ENCODE results near the gene MGST3. TPM values are rescaled to one million over a fixed set of nuclear protein-coding genes. Genes with fewer than 3 reads are reported as not detected.

MGST3 gene
- polyA plus RNA-seq, 1 experiment, result 242 TPM

- Histone ChIP-seq H3K27ac (ENCODE audit: low read depth, low read length) (no peak overlapping the region), H3K4me3 (ENCODE audit: low read depth, low read length) (no peak overlapping the region), H3K9me3 (ENCODE audit: control insufficient read depth, insufficient read depth, low read length) (no peaks in the 10 kb centered on the region), H3K27me3 (ENCODE audit: control insufficient read depth, insufficient read depth, low read length) (no peaks in the 10 kb centered on the region)
- DNase-seq (ENCODE audit: low read depth, low spot score), result no peak
- CTCF ChIA-PET, result interaction anchor here (0.6 kb wide), 1 partner anchor 116 kb away, joined by 4 read pairs; no protein-coding TSS in a partner anchor
- POLR2A ChIA-PET, result interaction anchor here (0.7 kb wide), 1 partner anchor 152 kb away, joined by 5 read pairs; no protein-coding TSS in a partner anchor
- TF ChIP-seq, protein P1, sequence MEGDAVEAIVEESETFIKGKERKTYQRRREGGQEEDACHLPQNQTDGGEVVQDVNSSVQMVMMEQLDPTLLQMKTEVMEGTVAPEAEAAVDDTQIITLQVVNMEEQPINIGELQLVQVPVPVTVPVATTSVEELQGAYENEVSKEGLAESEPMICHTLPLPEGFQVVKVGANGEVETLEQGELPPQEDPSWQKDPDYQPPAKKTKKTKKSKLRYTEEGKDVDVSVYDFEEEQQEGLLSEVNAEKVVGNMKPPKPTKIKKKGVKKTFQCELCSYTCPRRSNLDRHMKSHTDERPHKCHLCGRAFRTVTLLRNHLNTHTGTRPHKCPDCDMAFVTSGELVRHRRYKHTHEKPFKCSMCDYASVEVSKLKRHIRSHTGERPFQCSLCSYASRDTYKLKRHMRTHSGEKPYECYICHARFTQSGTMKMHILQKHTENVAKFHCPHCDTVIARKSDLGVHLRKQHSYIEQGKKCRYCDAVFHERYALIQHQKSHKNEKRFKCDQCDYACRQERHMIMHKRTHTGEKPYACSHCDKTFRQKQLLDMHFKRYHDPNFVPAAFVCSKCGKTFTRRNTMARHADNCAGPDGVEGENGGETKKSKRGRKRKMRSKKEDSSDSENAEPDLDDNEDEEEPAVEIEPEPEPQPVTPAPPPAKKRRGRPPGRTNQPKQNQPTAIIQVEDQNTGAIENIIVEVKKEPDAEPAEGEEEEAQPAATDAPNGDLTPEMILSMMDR (IDR thresholded peaks at IDR 0.05; ENCODE audit: low read depth, low read length), result no peak
These were observed 13.2 kb downstream of the MGST3 start for GRCh38 chr1:165644064-165644735.

DNA sequence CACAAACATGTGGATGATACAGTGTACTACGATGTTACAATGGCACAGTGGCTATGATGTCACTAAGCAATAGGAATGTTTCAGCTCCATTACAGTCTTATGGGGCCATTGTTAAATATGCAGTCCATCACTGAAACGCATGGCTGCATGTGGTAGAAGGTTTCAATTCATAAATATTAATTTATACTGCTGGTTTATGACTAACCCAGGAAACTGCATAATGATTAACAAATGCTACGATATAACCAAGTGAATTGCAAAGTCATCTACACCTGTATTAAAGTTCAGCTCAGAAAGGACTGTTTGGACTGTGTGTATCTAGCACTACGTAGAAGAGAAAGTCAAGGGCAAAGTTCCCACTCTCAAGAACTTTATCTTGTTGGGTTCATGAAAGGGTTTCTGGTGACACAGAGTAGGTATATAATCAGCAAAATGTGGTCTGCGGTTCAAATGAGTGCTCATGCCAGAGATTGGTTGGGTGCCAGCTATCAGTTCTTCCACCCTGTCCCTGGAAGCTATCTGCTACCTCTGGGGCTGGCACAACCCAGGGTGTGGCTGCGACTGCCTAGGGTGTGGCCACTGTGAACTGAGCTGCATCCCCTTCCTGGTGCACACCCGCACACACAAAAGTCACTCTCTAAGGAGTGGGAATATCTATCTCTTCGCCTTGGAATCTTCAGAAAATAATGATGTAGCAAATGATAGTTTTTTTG lies 14.8 kb downstream of the MGST3 start:
- ChIA-PET POLR2A (interaction anchor here (1.7 kb wide), 1 partner anchor 15 kb away, joined by 6 read pairs; no protein-coding TSS in a partner anchor), CTCF (no interaction called here)
- Histone ChIP-seq H3K27ac (ENCODE audit: low read depth, low read length) (no peak overlapping the region), H3K4me3 (ENCODE audit: low read depth, low read length) (no peak overlapping the region), H3K27me3 (ENCODE audit: control insufficient read depth, insufficient read depth, low read length) (no peaks in the 10 kb centered on the region), H3K9me3 (ENCODE audit: control insufficient read depth, insufficient read depth, low read length) (no peaks in the 10 kb centered on the region)
- TF ChIP-seq, protein P1 (IDR thresholded peaks at IDR 0.05; ENCODE audit: low read depth, low read length), result no peak
- DNase-seq (ENCODE audit: low read depth, low spot score), result no peak

DNA sequence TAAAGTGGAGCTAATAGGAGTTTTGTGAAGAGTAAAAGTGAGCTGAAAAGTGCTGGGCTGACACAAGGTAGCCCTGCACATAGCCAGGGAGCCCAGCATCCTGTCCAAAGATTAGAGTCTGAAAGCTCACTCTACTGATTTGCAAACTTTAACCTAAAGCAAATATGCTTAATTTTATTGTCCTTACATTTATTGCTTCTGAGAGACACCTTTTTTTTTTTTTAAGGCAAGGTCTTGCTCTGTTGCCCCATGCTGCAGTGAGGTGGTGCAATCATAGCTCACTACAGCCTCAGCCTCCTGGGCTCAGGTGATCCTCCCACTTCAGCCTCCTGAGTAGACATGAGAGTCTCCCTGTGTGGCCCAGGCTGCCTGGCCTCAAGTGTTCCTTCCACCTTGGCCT lies 16.5 kb downstream of the MGST3 start:
- no peaks in the 10 kb centered on the region for H3K9me3 ChIP-seq (ENCODE audit: control insufficient read depth, insufficient read depth, low read length)
- no peak overlapping the region for H3K4me3 ChIP-seq (ENCODE audit: low read depth, low read length)
- H3K27me3 ChIP-seq (ENCODE audit: control insufficient read depth, insufficient read depth, low read length), result no peaks in the 10 kb centered on the region
- TF ChIP-seq, protein P1 (IDR thresholded peaks at IDR 0.05; ENCODE audit: low read depth, low read length), result no peak
- CTCF ChIA-PET, result interaction anchor here (0.6 to 1.1 kb wide), 2 partner anchors 50 to 98 kb away, joined by 3 read pairs; no protein-coding TSS in a partner anchor
- POLR2A ChIA-PET, result interaction anchor here (1.7 kb wide), 1 partner anchor 13 kb away, joined by 6 read pairs; no protein-coding TSS in a partner anchor
- no peak for DNase-seq (ENCODE audit: low read depth, low spot score)
- H3K27ac ChIP-seq (ENCODE audit: low read depth, low read length), result no peak overlapping the region

- TF ChIP-seq, protein P1 (IDR thresholded peaks at IDR 0.05; ENCODE audit: low read depth, low read length), result no peak
- Histone ChIP-seq H3K9me3 (ENCODE audit: control insufficient read depth, insufficient read depth, low read length) (no peaks in the 10 kb centered on the region), H3K27ac (ENCODE audit: low read depth, low read length) (no peak overlapping the region), H3K27me3 (ENCODE audit: control insufficient read depth, insufficient read depth, low read length) (no peaks in the 10 kb centered on the region), H3K4me3 (ENCODE audit: low read depth, low read length) (no peak overlapping the region)
- POLR2A ChIA-PET, result no interaction called here
- DNase-seq (ENCODE audit: low read depth, low spot score), result no peak
- CTCF ChIA-PET, result interaction anchor here (1.1 kb wide), 1 partner anchor 98 kb away, joined by 3 read pairs; no protein-coding TSS in a partner anchor
These were observed 16.9 kb downstream of the MGST3 start for GRCh38 chr1:165647970-165648369.
